T47D (cell line): Measurements from ENCODE around the gene ZNF692.

Source experiments
- DNase-seq, 2 experiments: peaks; one replicate each; pipeline versions ENCODE4 v3.0.0 to v3.0.0-alpha.2; 2011 to 2012; ENCODE audit warnings: low read depth in 1 of 2, low spot score in 1 of 2
- JUND ChIP-seq: IDR thresholded peaks from 2 replicates; pipeline ENCODE4 v1.6.1; 2012; ENCODE audit warnings: low read depth
- in situ Hi-C: cut with HindIII; loops from 2 replicates; pipeline ENCODE4 v1.10.0; 2016; ENCODE audit warnings: low sequenced_read_pairs, low pct_unique_long_range_greater_than_20kb

Gene ZNF692

DNA sequence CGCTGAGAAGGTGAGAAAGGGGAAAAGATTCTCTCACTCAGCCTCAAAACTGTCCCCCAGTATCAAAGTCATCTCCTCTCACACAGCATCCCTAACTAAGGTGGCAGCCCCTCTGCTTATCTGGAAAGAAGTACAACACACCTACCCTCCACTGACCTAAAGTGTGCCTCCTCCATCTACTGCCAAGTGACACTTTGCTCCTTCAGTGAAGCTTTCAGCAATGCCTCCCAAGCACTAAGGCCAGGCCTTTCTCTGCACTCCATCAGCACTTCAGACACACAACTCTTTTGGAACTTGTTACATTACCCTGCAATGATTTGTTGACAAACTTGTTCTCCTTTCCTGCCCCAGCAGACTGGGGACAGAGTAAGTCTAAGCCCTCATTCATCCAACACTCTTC, 34.6 kb downstream of the ZNF692 start:
- DNase-seq: no peak
- no peak for TF ChIP-seq JUND
- in situ Hi-C loops: no loop called here

DNA sequence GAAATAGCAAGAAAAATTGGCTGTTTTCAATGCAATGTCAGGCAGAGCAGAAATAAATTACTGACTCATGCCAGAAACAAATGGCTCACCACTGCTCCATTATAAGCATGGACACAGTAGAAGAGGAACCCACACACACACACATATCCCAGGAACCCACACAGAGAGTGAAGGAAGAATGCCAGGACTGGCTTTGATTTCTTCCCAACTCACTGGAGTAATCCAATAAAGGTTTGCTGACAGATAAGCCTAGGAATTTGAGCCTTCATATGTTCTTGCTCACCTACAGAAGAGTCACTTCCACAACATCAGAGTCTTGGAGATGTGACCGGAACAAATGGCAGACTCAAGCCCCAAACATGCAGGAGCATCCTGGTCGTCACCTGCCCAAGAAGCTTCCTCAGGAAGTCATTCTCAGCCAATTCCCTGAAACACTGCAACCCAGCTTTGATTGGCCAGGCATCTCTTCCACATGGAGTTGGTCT, 35.3 kb downstream of the ZNF692 start:
- no peak for DNase-seq
- in situ Hi-C loops: no loop called here
- no peak for TF ChIP-seq JUND

DNA sequence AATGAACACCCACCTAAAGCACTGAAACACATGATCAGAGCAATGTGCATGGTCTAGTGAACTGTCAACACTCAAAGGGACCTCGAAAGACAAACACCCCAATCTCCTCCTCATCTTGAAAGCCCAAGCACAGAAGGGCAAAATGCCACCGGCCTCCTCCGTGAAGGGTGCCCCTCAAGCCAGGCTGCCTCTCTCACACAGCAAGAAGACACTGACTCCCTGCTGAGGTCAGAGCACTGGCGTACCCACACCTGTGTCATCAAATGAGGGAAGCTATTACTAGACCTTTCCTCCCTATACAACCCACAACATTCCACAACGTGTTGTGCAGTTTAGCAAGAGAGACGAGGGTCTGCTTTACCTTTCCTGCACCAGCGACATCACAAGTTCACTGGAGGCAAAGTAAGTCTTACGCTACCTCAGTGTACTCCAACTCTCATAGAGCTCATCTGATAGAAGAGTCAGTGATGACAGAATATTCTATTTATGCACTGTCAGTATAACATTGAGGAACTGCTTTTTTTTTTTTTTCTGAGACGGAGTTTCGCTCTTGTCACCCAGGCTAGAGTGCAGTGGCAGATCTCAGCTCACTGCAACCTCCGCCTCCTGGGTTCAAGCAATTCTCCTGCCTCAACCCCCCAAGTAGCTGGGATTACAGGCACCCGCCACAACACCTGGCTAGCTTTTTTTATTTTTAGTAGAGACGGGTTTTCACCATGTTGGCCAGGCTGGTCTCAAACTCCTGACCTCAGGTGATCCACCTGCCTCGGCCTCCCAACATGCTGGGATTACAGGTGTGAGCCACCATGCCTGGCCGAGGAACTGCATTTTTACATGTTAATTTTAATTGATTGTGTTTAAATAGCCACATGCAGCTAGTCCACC, 36.5 kb downstream of the ZNF692 start:
- DNase-seq: no peak
- in situ Hi-C loops: no loop called here

DNA sequence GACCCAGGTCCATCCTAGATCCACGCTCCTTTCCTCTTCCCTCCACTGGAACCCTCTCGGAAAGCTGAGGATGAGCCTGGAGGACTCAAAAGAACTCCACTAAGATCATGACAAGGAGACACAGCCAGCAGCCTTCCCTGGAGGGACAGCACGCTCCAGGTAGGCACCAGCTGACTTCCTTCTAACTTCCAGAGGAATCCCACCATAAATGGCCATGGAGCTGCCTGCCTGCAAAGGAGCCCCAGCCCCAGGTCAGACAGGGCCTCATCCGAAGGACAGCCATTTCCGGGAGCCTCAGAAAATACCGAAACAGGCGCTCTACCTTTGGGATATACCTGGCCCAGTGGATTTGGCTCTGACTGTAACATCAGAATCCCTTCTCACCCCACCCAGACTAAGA, 37.2 kb downstream of the ZNF692 start:
- no peak for DNase-seq
- in situ Hi-C loops: no loop called here
- TF ChIP-seq JUND: no peak

More for the DNA sequence above, 36.5 kb downstream of the ZNF692 start:
- no peak for TF ChIP-seq JUND

DNA sequence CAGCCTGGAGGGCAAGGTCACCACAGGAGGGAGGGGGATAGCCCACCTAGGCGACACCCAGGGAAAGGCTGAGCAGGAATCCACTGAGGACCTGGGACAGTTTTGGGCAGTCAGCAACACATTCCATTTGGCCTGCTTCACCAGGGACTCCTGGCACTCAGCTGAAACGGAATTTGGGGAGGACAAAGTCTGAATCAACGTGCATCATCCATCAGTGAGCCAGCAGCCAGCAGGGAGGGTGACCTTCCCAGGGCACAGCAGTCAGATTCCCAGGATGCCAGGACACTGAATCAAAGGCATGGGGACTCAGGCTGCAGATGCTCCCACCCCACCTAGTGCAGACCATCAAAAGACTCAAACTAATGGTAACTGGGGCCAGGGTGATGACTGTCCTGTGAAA, 37.8 kb downstream of the ZNF692 start:
- no peak for TF ChIP-seq JUND
- no peak for DNase-seq
- in situ Hi-C loops: no loop called here

DNA sequence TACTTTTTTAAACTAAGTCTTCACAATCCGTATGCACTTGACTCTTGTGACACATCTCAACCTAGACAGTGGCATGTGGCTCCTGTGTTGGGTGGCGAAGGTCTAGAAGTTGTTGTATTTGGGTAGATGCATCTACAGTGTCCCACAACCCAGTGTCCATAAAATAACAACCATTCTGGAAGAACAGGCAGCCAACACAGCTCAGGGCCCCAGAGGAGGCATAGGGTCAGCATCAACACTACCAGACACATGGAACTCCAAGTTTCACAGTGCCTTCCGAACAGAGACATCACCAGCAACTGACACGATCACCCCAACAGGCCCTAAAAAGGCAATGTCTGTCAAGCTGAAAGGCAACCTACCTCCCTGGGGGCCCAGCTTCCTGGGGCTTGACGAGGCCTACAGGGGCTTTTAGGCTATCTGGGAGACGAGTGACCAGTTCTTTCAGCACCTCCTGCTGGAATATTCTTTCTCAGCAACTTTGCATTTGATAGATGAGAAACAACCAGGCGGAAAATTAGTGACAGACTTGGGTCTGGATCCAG, 38.8 kb downstream of the ZNF692 start:
- in situ Hi-C loops: no loop called here

DNA sequence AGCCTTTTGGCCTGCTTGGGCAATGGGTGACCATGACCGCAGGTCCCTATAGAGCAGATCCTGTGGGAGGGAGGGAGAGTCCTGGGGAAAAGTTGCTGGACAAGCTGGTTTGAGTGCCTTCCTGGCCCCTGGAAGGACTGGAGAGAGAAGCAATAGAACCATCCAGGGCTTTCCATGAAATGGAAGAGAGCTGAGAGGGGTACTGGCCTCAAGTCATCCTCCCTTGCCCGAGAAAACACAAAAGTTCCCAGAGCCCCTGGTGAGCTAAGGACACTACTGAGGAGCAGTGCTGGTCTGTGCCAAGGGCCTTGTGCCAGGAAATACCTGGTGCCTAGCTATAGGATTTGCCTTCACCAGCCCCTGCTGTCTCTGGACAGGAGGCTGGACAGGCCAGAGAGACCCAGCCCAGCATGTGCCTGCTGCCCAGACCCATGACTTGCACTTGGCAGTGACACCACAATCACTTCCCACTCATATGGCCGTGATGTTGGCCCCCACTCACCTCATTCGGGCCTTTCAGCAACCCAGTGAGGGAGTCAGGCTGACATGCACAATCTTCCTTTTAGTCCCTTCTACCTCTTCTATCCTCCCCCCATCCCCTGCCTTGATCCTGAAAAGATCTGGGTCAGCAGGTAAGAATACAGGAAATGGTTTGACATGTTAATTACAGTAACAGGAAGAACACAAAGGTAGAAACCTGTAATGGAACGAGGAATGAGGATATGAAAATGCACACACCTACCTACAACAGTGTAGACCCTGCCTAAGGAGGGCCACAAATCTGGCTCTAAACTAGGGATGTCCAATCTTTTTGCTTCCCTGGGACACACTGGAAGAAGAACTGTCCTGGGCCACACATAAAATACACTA, 40.1 kb downstream of the ZNF692 start:
- peak in 1 of 2 experiments; percentile 25 for DNase-seq
- TF ChIP-seq JUND: no peak
- in situ Hi-C loops: no loop called here

More for the DNA sequence above, 38.8 kb downstream of the ZNF692 start:
- no peak for DNase-seq
- TF ChIP-seq JUND: no peak

DNA sequence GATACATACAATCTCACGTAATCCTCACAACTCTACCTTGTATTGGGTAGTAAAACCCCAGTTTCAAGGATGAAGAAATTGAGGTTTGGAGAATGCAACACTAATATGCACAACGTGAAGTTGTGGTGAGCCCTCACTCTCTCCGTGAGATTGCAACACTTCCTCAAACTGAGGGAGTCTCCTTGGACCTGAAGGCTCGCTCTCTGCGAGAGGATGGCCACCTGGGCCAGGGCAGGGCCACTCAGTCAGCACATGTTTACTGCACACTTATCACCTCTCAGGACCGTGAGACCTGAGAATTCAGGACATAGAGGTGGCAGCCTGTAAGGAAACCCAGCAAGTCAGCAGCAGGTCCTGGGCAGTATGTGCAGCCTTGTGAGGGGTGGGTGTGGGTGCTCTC, 41.8 kb downstream of the ZNF692 start:
- no peak for DNase-seq
- in situ Hi-C loops: no loop called here

DNA sequence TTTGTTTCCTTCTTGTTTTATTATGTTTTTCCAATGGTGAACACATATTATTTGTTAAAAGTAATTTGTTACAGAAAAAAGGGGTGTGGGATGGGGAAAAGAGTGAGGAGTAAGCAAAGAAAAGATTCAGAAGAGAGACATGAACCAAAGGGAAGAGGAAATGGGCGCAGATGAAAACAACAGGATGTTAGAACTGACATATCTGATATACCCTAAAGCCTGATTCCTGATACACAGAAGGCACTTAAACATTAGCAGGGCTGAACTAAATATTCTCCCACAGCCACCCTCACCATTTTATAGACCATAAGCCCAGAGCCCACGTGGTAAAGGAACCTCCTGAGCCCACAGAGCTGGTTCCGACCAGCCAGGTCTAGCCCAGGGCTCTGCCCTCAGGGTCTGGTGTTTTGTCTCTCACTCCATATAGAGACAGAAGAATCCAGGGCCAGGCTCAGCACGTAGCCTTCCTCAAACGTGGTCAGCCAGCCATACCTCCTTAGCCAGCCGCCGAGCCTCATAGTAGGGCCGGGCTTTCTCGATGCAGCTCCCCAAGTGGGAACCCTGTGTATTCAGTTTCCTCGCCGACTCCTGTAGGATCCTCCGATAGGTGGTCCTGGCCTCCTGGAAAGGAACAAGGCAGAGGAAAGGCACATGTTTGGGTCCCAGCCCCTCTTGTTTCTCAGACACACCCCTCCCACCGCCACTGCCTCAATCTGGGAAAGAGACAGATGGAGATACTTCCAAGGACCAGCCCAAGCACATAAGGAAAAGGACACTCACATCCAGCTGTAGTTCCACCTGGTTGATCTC, 42.6 kb downstream of the ZNF692 start:
- no peak for DNase-seq
- in situ Hi-C loops: no loop called here
- TF ChIP-seq JUND: no peak

More for the DNA sequence above, 41.8 kb downstream of the ZNF692 start:
- TF ChIP-seq JUND: no peak

DNA sequence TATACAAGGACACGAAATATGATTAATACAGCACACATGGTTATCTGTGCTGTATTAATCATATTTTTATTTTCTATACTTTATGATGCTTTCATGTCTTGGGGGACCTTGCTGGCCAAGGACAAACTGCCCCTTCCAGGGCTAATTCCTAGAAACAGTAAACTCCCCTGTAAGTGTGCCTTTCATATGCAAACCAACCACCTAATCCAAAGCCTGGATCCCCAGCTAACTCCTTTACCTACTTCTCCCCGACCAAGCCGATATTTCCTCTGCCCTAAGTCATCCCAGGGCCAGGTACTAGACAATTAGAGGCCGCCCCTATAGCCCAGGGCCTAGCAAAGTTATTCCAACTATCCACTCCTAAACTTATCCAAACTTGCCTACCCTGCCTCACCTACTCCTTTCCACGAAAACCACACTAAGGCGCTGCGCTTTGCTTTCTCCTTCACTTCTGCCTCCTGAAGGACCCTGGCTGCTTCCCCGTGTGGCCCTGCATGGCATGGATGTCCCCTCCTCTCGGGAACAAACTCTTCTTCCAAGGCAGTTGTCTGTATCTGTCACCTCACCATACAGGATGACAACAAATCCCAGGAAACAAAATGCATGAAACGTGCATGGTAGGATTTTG, 43.4 kb downstream of the ZNF692 start:
- in situ Hi-C loops: no loop called here
- no peak for TF ChIP-seq JUND
- no peak for DNase-seq

DNA sequence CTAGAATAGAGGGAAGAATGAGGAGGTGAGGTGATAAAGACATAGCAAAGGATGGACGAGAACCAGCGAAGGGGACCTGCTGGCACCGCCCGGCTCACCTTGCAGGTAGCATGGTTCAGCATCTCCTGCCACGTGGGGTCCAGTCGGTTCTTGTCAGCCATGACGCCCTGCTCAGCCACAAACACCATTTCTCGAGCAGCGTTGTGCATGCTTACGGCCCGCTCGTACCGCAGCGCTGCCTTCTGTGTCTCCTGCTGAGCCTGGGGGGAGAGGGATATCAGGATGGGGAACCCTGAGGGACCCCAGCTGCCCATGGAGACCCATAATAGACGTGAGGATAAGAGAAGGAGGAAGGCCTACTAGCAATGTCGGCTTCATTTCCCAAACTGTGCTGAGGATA, 44.5 kb downstream of the ZNF692 start:
- no peak for TF ChIP-seq JUND
- in situ Hi-C loops: no loop called here
- no peak for DNase-seq

DNA sequence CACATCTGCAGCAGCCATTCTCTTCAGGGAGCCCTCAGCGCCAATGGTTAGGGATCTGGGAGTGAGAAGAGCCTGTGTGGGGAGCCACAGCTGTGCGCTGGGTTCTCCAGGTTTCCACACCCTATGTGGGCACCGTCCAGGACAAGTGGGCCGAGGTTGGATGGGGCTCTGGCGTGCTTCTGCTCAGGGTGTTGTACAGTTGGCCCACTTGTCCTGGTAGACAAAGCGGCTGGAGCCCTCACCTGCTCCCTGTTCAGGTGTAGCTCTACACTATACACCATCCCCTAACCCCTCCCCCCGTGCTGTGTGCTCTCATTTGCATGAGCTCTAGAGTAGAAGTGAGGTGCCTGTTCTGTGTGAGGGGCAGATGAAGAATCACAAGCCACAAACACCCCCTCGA, 45.3 kb downstream of the ZNF692 start:
- DNase-seq: no peak
- in situ Hi-C loops: no loop called here

More for the DNA sequence above, 45.3 kb downstream of the ZNF692 start:
- no peak for TF ChIP-seq JUND
